Chondrocyte (in vitro differentiated cells): ENCODE measurements around the gene ADCYAP1R1. TPM values are rescaled to one million over a fixed set of nuclear protein-coding genes. Genes with fewer than 3 reads are reported as not detected.
A peak's percentile ranks its signal among the peaks of the same experiment; 100 is the strongest.

Experiments
- DNase-seq: peaks from one replicate; pipeline ENCODE4 v3.0.0; 2021; ENCODE audit warnings: mixed read lengths, low spot score
- H3K27ac Mint-ChIP-seq: one replicate; pipeline ENCODE4 v1.8.0; 2021; ENCODE audit warnings: mild to moderate bottlenecking, moderate library complexity, mixed read lengths; ENCODE audit not compliant: unreplicated experiment
- H3K27me3 Mint-ChIP-seq: 2 replicates; pipeline ENCODE4 v1.8.0; 2021; ENCODE audit warnings: low read depth, mixed read lengths
- H3K36me3 Mint-ChIP-seq: 2 replicates; pipeline ENCODE4 v1.8.0; 2021; ENCODE audit warnings: low read depth, mixed read lengths
- H3K4me1 Mint-ChIP-seq: 2 replicates; pipeline ENCODE4 v1.8.0; 2021; ENCODE audit warnings: low read depth, mild to moderate bottlenecking, mixed read lengths
- H3K4me3 Mint-ChIP-seq: one replicate; pipeline ENCODE4 v1.8.0; 2021; ENCODE audit warnings: mild to moderate bottlenecking, moderate library complexity, mixed read lengths; ENCODE audit not compliant: unreplicated experiment
- H3K9me3 Mint-ChIP-seq: 2 replicates; pipeline ENCODE4 v1.8.0; 2021; ENCODE audit warnings: low read depth, mixed read lengths
- CTCF ChIP-seq: fragments of 200-600 bp; sonication (generic); IDR thresholded peaks from 2 replicates; pipeline ENCODE4 v1.5.0; 2021; ENCODE audit warnings: antibody characterized with exemption, mild to moderate bottlenecking, moderate library complexity
- total RNA-seq: library from RNA; stranded (reverse); gene quantifications from 3 replicates; pipeline ENCODE4 v1.2.1, GENCODE V29; 2021

Gene ADCYAP1R1
- total RNA-seq, 1 donor from 2014 or later, result not detected

- Mint-ChIP-seq H3K4me1 (no peaks in the 10 kb centered on the region), H3K4me3 (no peak overlapping the region), H3K27ac (no peak overlapping the region), H3K27me3 (peaks cover 29% of the 10 kb centered on the region), H3K36me3 (no peaks in the 10 kb centered on the region), H3K9me3 (no peaks in the 10 kb centered on the region)
- no peak for TF ChIP-seq CTCF
- peak; percentile 34 for DNase-seq
These were observed 31.9 kb upstream of the ADCYAP1R1 start for GRCh38 chr7:31020161-31020560.

GRCh38 chr7:31020652-31021051, 31.5 kb upstream of the ADCYAP1R1 start:
- no peak for TF ChIP-seq CTCF
- Mint-ChIP-seq H3K9me3 (no peaks in the 10 kb centered on the region), H3K27me3 (peaks cover 28% of the 10 kb centered on the region), H3K4me1 (no peaks in the 10 kb centered on the region), H3K4me3 (no peak overlapping the region), H3K27ac (no peak overlapping the region), H3K36me3 (no peaks in the 10 kb centered on the region)
- DNase-seq, result peak; percentile 56

GRCh38 chr7:31022117-31022516, 30.0 kb upstream of the ADCYAP1R1 start:
- no peak for TF ChIP-seq CTCF
- DNase-seq, result peak; percentile 41
- peaks cover 24% of the 10 kb centered on the region for H3K27me3 Mint-ChIP-seq

GRCh38 chr7:31022726-31023125, 29.4 kb upstream of the ADCYAP1R1 start:
- no peak for DNase-seq
- TF ChIP-seq CTCF, result no peak
- Mint-ChIP-seq H3K9me3 (no peaks in the 10 kb centered on the region), H3K27me3 (peaks cover 24% of the 10 kb centered on the region), H3K36me3 (no peaks in the 10 kb centered on the region), H3K4me1 (peaks cover 10% of the 10 kb centered on the region), H3K27ac (no peak overlapping the region), H3K4me3 (no peak overlapping the region)

More at GRCh38 chr7:31022117-31022516, 30.0 kb upstream of the ADCYAP1R1 start:
- no peak overlapping the region for H3K27ac Mint-ChIP-seq
- peaks cover 4% of the 10 kb centered on the region for H3K4me1 Mint-ChIP-seq
- no peaks in the 10 kb centered on the region for H3K9me3 Mint-ChIP-seq
- H3K4me3 Mint-ChIP-seq, result no peak overlapping the region
- no peaks in the 10 kb centered on the region for H3K36me3 Mint-ChIP-seq

- no peaks in the 10 kb centered on the region for H3K9me3 Mint-ChIP-seq
- no peak overlapping the region for H3K4me3 Mint-ChIP-seq
- DNase-seq, result no peak
- H3K27ac Mint-ChIP-seq, result no peak overlapping the region
- H3K36me3 Mint-ChIP-seq, result no peaks in the 10 kb centered on the region
- H3K4me1 Mint-ChIP-seq, result peaks cover 10% of the 10 kb centered on the region
- H3K27me3 Mint-ChIP-seq, result peaks cover 16% of the 10 kb centered on the region
- TF ChIP-seq CTCF, result no peak
These were observed 28.2 kb upstream of the ADCYAP1R1 start for GRCh38 chr7:31023877-31024276.
